Astrocyte (in vitro differentiated cells and primary cell): ENCODE measurements around the gene RAD50. TPM values are rescaled to one million over a fixed set of nuclear protein-coding genes. Genes with fewer than 3 reads are reported as not detected.
"Not testable (repeated sequence)": the region's sequence is repeated elsewhere in the genome, so short reads cannot be mapped to it uniquely, and the experiment has no call there.

Experiments
- DNase-seq: peaks from one replicate; pipeline ENCODE4 v3.0.0-alpha.2; 2010; ENCODE audit warnings: low read depth
- FAIRE-seq: peaks from 2 replicates; lab custom pipeline; 2011; peaks lifted over from hg19 to GRCh38; lab: Jason Lieb, UNC
- H2AFZ ChIP-seq: 2 replicates; pipeline ENCODE4 v1.6.0; 2012; ENCODE audit warnings: low read depth, low read length, inconsistent platforms
- H3K27ac ChIP-seq: 2 replicates; pipeline ENCODE4 v1.5.1; 2011; ENCODE audit warnings: low read depth, low read length, inconsistent platforms
- H3K27me3 ChIP-seq: 2 replicates; pipeline ENCODE4 v1.6.0; 2011; ENCODE audit warnings: low read length, inconsistent platforms; ENCODE audit not compliant: insufficient read depth
- H3K36me3 ChIP-seq: 2 replicates; pipeline ENCODE4 v1.5.1; 2011; ENCODE audit warnings: low read length, inconsistent platforms; ENCODE audit not compliant: insufficient read depth
- H3K4me1 ChIP-seq: 2 replicates; pipeline ENCODE4 v1.5.1; 2011; ENCODE audit warnings: low read length, inconsistent platforms; ENCODE audit not compliant: insufficient read depth
- H3K4me2 ChIP-seq: 2 replicates; pipeline ENCODE4 v1.6.0; 2012; ENCODE audit warnings: low read length, inconsistent platforms
- H3K4me3 ChIP-seq: 2 replicates; pipeline ENCODE4 v1.5.1; 2011; ENCODE audit warnings: low read depth, mild to moderate bottlenecking, low read length, inconsistent platforms; ENCODE audit not compliant: insufficient read depth
- H3K79me2 ChIP-seq: 2 replicates; pipeline ENCODE4 v1.6.0; 2012; ENCODE audit warnings: mild to moderate bottlenecking, low read length, inconsistent platforms; ENCODE audit not compliant: insufficient read depth
- H3K9ac ChIP-seq: 2 replicates; pipeline ENCODE4 v1.6.0; 2012; ENCODE audit warnings: mild to moderate bottlenecking, low read length, inconsistent platforms
- H3K9me3 ChIP-seq: 2 replicates; pipeline ENCODE4 v1.5.1; 2012; ENCODE audit warnings: low read depth, mild to moderate bottlenecking, low read length, inconsistent platforms; ENCODE audit not compliant: insufficient read depth
- H4K20me1 ChIP-seq: 2 replicates; pipeline ENCODE4 v1.6.0; 2012; ENCODE audit warnings: low read length, inconsistent platforms; ENCODE audit not compliant: insufficient read depth
- H3K27ac Mint-ChIP-seq: one replicate; pipeline ENCODE4 v1.8.0; 2021; ENCODE audit warnings: mild to moderate bottlenecking, mixed read lengths; ENCODE audit not compliant: unreplicated experiment
- H3K27me3 Mint-ChIP-seq: one replicate; pipeline ENCODE4 v1.8.0; 2021; ENCODE audit warnings: low read depth, mixed read lengths; ENCODE audit not compliant: unreplicated experiment
- H3K36me3 Mint-ChIP-seq: one replicate; pipeline ENCODE4 v1.8.0; 2021; ENCODE audit warnings: low read depth, mixed read lengths; ENCODE audit not compliant: unreplicated experiment
- H3K4me1 Mint-ChIP-seq: one replicate; pipeline ENCODE4 v1.8.0; 2021; ENCODE audit warnings: low read depth, mixed read lengths; ENCODE audit not compliant: unreplicated experiment
- H3K4me3 Mint-ChIP-seq: one replicate; pipeline ENCODE4 v1.8.0; 2021; ENCODE audit warnings: mild to moderate bottlenecking, moderate library complexity, mixed read lengths; ENCODE audit not compliant: unreplicated experiment
- H3K9me3 Mint-ChIP-seq: one replicate; pipeline ENCODE4 v1.8.0; 2021; ENCODE audit warnings: mild to moderate bottlenecking, mixed read lengths; ENCODE audit not compliant: unreplicated experiment
- EZH2 ChIP-seq: IDR thresholded peaks from 2 replicates; pipeline ENCODE4 v1.6.1; 2012; ENCODE audit warnings: mild to moderate bottlenecking, low read length, inconsistent platforms; ENCODE audit not compliant: insufficient read depth
- total RNA-seq: library from RNA; stranded (reverse); gene quantifications from 2 replicates; pipeline ENCODE4 v1.2.1, GENCODE V29; 2021
- TF ChIP-seq, protein P1 (sequence below): IDR thresholded peaks from 2 replicates; pipeline ENCODE4 v1.5.1; 2011; ENCODE audit warnings: low read depth, mild to moderate bottlenecking, inconsistent platforms, low read length, moderate library complexity; ENCODE audit not compliant: insufficient read depth

RAD50 gene
- total RNA-seq, 1 donor from 2014 or later, result 26.8 TPM

DNA sequence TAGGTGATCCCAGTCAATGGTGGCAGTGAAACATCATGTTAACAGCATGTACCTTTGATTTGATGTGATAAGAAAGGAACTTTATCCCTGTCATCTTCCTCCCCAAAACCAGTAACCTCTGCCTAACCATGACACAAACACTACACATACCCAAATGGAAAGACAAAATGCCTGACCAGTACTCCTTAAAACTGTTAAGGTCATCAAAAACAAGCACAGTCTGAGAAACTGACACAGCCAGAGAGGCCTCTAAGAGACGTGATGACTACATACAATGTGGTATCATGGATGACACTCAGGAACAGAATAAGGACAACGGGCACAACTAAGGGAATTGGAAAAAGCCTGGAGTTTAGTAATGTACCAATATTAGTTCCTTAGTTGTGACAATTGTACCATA, 9.5 kb upstream of the RAD50 start:
- Histone ChIP-seq H3K4me3 (no peak overlapping the region), H3K36me3 (no peaks in the 10 kb centered on the region), H3K79me2 (no peaks in the 10 kb centered on the region), H2AFZ (no peak overlapping the region), H3K27ac (no peak overlapping the region), H4K20me1 (no peaks in the 10 kb centered on the region), H3K27me3 (peaks cover 11% of the 10 kb centered on the region), H3K4me1 (no peaks in the 10 kb centered on the region), H3K9me3 (no peaks in the 10 kb centered on the region), H3K4me2 (no peak overlapping the region), H3K9ac (no peak overlapping the region)
- Mint-ChIP-seq H3K36me3 (no peaks in the 10 kb centered on the region), H3K4me1 (no peaks in the 10 kb centered on the region), H3K27me3 (peaks cover 14% of the 10 kb centered on the region), H3K27ac (no peak overlapping the region), H3K9me3 (no peaks in the 10 kb centered on the region), H3K4me3 (no peak overlapping the region)
- DNase-seq (no peak), FAIRE-seq (no peak)
- TF ChIP-seq, protein P1, sequence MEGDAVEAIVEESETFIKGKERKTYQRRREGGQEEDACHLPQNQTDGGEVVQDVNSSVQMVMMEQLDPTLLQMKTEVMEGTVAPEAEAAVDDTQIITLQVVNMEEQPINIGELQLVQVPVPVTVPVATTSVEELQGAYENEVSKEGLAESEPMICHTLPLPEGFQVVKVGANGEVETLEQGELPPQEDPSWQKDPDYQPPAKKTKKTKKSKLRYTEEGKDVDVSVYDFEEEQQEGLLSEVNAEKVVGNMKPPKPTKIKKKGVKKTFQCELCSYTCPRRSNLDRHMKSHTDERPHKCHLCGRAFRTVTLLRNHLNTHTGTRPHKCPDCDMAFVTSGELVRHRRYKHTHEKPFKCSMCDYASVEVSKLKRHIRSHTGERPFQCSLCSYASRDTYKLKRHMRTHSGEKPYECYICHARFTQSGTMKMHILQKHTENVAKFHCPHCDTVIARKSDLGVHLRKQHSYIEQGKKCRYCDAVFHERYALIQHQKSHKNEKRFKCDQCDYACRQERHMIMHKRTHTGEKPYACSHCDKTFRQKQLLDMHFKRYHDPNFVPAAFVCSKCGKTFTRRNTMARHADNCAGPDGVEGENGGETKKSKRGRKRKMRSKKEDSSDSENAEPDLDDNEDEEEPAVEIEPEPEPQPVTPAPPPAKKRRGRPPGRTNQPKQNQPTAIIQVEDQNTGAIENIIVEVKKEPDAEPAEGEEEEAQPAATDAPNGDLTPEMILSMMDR, result no peak
- no peak for TF ChIP-seq EZH2

DNA sequence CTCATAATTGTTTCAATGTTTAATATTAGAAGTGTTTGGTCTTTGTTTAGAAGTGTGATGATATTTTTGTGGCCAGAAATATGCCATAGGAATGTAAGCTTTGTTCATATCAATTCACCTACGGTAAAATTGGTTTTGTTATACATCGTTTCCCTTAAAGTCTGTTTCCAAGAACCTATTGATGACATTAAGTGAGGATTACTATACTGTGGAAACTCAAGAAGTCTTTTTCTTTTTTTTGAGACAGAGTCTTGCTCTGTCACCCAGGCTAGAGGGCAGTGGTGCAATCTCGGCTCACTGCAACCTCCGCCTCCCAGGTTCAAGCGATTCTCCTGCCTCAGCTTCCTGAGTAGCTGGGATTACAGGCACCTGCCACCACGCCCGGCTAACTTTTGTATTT, 7.9 kb upstream of the RAD50 start:
- not testable (repeated sequence) for H3K27ac ChIP-seq, H3K36me3 ChIP-seq, H4K20me1 ChIP-seq, DNase-seq, H3K27me3 ChIP-seq, H3K79me2 ChIP-seq, H3K9me3 Mint-ChIP-seq, H3K4me2 ChIP-seq, FAIRE-seq, H3K4me1 Mint-ChIP-seq, H3K4me3 ChIP-seq, H3K4me3 Mint-ChIP-seq, H3K9ac ChIP-seq, H3K4me1 ChIP-seq, H3K9me3 ChIP-seq, H2AFZ ChIP-seq, H3K36me3 Mint-ChIP-seq, H3K27ac Mint-ChIP-seq
- H3K27me3 Mint-ChIP-seq, result peaks cover 11% of the 10 kb centered on the region

DNA sequence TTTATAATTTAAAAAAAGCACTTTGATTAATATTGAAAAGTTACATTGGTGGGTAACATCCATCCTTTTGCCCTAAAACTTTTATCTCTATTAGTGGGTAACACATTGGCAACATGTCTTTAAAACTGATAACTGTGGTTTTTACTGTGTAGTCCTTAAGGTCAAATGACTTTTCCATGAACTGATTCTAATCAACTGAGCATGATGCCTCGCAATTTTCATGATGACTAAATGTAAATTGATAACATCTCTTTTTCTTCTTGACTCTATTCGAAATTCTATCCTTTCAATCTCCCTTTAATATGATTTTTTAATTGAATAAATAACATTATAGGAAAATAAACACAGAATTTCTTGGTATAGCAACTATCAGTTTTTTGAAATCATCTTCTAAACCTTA, 7.2 kb upstream of the RAD50 start:
- TF ChIP-seq, protein P1, result no peak
- TF ChIP-seq EZH2, result no peak
- no peak for FAIRE-seq
- no peak overlapping the region for H3K9ac ChIP-seq

More for the DNA sequence above, 7.2 kb upstream of the RAD50 start:
- Mint-ChIP-seq H3K36me3 (no peaks in the 10 kb centered on the region), H3K4me1 (no peaks in the 10 kb centered on the region), H3K27me3 (peaks cover 5% of the 10 kb centered on the region), H3K4me3 (no peak overlapping the region), H3K9me3 (no peaks in the 10 kb centered on the region), H3K27ac (no peak overlapping the region)
- Histone ChIP-seq H3K4me2 (no peak overlapping the region), H4K20me1 (no peaks in the 10 kb centered on the region), H3K4me1 (no peaks in the 10 kb centered on the region), H3K27ac (no peak overlapping the region), H3K27me3 (peaks cover 2% of the 10 kb centered on the region), H3K4me3 (no peak overlapping the region), H3K79me2 (no peaks in the 10 kb centered on the region), H2AFZ (no peak overlapping the region), H3K9me3 (no peaks in the 10 kb centered on the region), H3K36me3 (no peaks in the 10 kb centered on the region)
- DNase-seq, result no peak
